Spleen (tissue), 7 donors: Measurements from ENCODE around the gene SDR39U1.

Experiments used
- POLR2AphosphoS5 ChIP-seq, 3 donors: sonication (generic); formaldehyde crosslinking; IDR thresholded peaks; one replicate each; pipeline ENCODE4 v1.5.1; 2017; ENCODE audit warnings: antibody characterized with exemption in 3 of 3
- TF ChIP-seq, protein P1 (sequence below), 11 experiments: fragments of 200-600 bp in 7 of 11; fragments of 450-650 bp in 4 of 11; sonication (generic) in 4 of 11; IDR thresholded peaks in 8 of 11; conservative IDR thresholded peaks in 3 of 11; 1 replicate in 7 of 11; 2 replicates in 4 of 11; pipeline versions ENCODE4 v1.4.0 to v1.8.0; 2016 to 2021; ENCODE audit warnings: antibody characterized with exemption in 11 of 11, inconsistent platforms in 4 of 11, mild to moderate bottlenecking in 1 of 11
- donor health status: DM: no; HTN: no; CAD: no; lungs with moderate emphysema.
- donor health status: DM: no; HTN: no; CAD: no.
- donor health status: DM: no; HTN: no; CAD: no.

DNA sequence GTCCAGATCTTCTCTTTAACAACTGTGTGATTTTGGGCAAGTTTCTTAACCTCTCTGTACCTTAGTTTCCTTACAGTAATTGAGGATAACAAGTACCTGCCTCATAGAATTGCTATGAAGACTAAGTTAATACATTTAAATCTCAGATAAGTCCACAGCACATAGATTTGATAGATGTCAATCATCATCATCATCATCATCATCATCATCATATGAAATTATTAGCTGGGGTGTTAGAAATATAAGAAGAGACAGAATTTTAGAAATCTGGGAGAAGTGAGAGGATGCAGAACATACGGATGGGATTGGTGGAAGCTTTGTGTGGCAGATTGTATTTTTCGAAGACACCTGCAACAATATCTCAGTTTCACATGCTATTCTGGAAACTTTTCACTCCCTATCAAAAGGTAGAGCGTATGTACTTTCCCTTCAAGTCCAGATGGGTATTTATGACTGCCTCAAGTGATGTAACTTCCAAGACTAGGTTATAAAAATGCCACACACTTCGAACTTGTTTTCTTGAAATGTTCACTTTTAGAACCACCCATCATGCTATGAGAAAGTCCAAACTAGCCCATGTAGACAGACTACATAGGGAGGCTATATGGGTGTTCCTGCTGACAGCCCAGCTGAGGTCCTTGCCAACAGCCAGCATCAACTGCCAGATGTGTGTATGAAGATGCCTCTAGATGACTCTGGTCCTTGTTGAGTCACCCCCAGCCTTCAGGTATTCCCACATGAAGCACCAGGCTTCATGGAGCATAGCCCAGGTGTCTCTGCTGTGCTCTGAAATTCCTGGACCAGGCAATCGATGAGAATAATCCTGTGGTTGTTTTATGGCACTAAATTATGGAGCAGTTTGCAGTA is 20.7 kb upstream of the SDR39U1 start:
- TF ChIP-seq, protein P1, sequence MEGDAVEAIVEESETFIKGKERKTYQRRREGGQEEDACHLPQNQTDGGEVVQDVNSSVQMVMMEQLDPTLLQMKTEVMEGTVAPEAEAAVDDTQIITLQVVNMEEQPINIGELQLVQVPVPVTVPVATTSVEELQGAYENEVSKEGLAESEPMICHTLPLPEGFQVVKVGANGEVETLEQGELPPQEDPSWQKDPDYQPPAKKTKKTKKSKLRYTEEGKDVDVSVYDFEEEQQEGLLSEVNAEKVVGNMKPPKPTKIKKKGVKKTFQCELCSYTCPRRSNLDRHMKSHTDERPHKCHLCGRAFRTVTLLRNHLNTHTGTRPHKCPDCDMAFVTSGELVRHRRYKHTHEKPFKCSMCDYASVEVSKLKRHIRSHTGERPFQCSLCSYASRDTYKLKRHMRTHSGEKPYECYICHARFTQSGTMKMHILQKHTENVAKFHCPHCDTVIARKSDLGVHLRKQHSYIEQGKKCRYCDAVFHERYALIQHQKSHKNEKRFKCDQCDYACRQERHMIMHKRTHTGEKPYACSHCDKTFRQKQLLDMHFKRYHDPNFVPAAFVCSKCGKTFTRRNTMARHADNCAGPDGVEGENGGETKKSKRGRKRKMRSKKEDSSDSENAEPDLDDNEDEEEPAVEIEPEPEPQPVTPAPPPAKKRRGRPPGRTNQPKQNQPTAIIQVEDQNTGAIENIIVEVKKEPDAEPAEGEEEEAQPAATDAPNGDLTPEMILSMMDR (IDR thresholded peaks at IDR 0.05 in 8 of 11, conservative IDR thresholded peaks at IDR 0.05 in 3 of 11), result no peak
- TF ChIP-seq POLR2AphosphoS5 (IDR thresholded peaks at IDR 0.05), result no peak
